Measurements from ENCODE around the gene ECSCR.
"Not testable (repeated sequence)": the region's sequence is repeated elsewhere in the genome, so short reads cannot be mapped to it uniquely, and the experiment has no call there.

DNA sequence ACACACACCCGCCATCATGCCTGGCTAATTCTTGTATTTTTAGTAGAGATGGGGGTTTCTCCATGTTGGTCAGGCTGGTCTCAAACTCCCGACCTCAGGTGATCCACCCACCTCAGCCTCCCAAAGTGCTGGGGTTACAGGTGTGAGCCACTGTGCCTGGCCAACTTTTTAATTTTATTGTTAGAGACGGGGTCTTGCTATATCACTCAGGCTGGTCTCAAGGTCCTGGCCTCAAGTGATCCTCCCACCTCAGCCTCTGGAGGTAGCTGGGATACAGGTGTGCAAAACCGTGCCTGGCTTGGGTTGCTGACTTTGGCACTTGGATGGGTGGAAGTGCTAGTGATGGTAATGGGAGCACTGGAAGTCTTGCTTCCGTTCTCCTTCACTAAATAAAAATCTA is 53.4 kb downstream of the ECSCR start:
- TF ChIP-seq, protein P1, sequence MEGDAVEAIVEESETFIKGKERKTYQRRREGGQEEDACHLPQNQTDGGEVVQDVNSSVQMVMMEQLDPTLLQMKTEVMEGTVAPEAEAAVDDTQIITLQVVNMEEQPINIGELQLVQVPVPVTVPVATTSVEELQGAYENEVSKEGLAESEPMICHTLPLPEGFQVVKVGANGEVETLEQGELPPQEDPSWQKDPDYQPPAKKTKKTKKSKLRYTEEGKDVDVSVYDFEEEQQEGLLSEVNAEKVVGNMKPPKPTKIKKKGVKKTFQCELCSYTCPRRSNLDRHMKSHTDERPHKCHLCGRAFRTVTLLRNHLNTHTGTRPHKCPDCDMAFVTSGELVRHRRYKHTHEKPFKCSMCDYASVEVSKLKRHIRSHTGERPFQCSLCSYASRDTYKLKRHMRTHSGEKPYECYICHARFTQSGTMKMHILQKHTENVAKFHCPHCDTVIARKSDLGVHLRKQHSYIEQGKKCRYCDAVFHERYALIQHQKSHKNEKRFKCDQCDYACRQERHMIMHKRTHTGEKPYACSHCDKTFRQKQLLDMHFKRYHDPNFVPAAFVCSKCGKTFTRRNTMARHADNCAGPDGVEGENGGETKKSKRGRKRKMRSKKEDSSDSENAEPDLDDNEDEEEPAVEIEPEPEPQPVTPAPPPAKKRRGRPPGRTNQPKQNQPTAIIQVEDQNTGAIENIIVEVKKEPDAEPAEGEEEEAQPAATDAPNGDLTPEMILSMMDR (IDR thresholded peaks at IDR 0.05) = not testable (repeated sequence)
- TF ChIP-seq POLR2A, EP300, POLR2AphosphoS5 (IDR thresholded peaks at IDR 0.05): not testable (repeated sequence)
